ENCODE measurements around the gene CEACAM16.

GRCh38 chr19:44702551-44703176 is 3.7 kb downstream of the CEACAM16 start:
- TF ChIP-seq CTCF (IDR thresholded peaks at IDR 0.05) (no peak), POLR2A (IDR thresholded peaks at IDR 0.05) (no peak)
